ENCODE results near the gene FAM20A. TPM values are rescaled to one million over a fixed set of nuclear protein-coding genes. Genes with fewer than 3 reads are reported as not detected.
A peak's percentile ranks its signal among the peaks of the same experiment; 100 is the strongest.

Gene FAM20A
- total RNA-seq, 6 experiments from 2014 or later = not detected

DNA sequence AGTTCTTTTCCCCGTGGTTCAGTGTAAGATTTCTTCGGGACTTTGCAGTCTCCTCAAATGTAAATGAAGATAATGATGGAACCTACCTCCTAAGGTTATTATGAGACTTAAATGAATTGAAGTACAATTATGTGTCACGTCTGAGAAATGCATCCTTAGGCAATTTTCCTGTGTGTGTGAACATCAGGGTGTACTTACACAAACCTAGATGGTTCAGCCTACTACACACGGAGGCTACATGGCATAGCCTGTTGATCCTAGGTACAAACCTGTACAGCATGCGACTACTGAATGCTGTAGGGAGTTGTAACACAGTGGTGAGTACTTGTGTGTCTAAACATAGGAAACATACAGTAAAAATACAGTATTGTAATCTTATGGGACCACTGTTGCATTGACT lies 1.1 kb upstream of the FAM20A start:
- Mint-ChIP-seq H3K4me1 (ENCODE audit: low read depth) (peaks cover 10% of the 10 kb centered on the region; the same call in 1 of the 2 replicates), H3K4me3 (no peak overlapping the region), H3K9me3 (peaks cover 3% of the 10 kb centered on the region; the same call in 1 of the 2 replicates), H3K27ac (no peak overlapping the region), H3K36me3 (ENCODE audit: low read depth) (no peaks in the 10 kb centered on the region), H3K27me3 (ENCODE audit: insufficient read depth) (peaks cover 25% of the 10 kb centered on the region)
- DNase-seq = no peak
- TF ChIP-seq, protein P1, sequence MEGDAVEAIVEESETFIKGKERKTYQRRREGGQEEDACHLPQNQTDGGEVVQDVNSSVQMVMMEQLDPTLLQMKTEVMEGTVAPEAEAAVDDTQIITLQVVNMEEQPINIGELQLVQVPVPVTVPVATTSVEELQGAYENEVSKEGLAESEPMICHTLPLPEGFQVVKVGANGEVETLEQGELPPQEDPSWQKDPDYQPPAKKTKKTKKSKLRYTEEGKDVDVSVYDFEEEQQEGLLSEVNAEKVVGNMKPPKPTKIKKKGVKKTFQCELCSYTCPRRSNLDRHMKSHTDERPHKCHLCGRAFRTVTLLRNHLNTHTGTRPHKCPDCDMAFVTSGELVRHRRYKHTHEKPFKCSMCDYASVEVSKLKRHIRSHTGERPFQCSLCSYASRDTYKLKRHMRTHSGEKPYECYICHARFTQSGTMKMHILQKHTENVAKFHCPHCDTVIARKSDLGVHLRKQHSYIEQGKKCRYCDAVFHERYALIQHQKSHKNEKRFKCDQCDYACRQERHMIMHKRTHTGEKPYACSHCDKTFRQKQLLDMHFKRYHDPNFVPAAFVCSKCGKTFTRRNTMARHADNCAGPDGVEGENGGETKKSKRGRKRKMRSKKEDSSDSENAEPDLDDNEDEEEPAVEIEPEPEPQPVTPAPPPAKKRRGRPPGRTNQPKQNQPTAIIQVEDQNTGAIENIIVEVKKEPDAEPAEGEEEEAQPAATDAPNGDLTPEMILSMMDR (IDR thresholded peaks at IDR 0.05) = no peak

DNA sequence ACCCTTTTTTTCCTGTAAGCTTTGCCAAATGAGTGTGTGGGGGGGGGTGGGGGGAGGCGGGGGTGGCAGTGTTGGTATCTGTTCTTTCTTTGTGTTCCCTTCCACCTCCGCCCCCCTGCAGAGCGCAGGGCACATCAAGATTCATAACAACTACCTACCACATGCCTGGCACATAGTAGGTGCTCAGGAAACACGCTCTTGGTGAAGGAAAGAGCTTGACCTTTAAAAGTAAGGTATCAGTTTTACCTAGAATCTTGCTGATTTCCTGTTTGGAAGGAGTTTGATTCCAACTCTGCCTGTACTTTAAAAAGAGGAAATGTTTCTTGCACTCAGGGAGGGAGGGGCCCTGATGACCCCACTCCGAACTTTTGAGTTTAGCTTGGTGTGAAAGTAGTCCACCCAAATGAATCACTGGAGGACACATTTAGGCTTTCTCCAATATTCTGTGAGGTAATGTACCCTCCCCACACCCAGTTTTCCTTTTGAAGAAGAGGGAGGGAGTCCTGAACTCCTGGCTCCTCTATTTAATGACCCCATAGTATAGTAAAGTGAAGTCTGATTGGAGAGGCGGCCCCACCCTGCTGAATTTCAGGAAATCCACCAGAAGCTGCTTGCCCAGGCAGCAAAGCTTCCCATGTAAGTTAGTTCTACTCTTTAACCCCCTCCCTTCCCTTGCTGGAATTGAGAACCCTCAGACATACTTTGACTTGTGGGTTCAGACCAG lies 560 bp upstream of the FAM20A start:
- Mint-ChIP-seq H3K36me3 (ENCODE audit: low read depth) (no peaks in the 10 kb centered on the region), H3K4me3 (no peak overlapping the region), H3K9me3 (no peaks in the 10 kb centered on the region), H3K27ac (no peak overlapping the region), H3K27me3 (ENCODE audit: insufficient read depth) (peaks cover 25% of the 10 kb centered on the region), H3K4me1 (ENCODE audit: low read depth) (peaks cover 10% of the 10 kb centered on the region; the same call in 1 of the 2 replicates)
- no peak for DNase-seq
- TF ChIP-seq, protein P1 (IDR thresholded peaks at IDR 0.05) = no peak

DNA sequence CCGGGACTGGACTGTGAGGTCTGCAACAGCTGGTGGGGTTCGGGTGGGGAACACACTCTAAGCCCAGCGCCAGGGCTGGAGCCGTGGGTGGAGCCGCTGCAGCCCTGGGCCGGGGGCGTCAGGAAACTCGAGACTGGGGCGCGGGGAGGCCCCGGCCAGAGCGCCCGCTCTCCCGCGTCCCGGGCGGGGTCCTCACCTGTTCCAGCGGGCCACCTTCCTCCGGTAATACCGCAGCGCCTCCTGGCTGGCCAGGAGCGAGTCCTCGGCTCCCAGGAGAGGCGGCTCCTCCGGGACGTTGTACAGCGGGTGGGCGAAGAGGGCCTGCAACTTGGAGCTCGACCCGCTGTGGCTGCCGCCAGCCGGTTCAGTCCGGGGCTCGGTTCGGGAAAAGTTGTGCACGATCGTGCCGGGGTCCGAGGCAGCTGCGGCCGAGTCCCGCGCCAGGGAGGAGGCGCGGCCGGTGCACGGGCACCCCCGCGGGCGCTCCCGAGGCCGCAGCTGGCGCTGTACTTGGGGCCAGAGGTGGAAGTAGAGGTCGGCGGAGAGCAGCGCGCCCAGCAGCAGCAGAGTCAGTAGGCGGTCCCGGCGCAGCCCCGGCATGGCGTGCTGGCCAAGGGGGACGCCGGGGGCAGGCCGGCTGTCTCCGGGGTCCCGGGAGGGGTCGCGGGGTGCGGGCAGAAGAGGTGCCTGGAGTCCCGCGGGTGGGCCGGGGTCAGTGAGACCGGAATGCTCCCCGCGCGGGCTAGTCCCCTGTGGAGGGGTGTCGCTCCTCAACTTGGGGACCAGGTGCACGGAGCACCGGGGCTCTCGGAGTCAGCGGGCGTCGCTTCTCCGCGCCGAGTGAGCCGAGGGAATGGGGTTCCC lies 868 bp downstream of the FAM20A start:
- TF ChIP-seq, protein P1 (IDR thresholded peaks at IDR 0.05) = no peak
- Mint-ChIP-seq H3K4me1 (ENCODE audit: low read depth) (peaks cover 10% of the 10 kb centered on the region; the same call in 1 of the 2 replicates), H3K9me3 (no peaks in the 10 kb centered on the region), H3K36me3 (ENCODE audit: low read depth) (no peaks in the 10 kb centered on the region), H3K27me3 (ENCODE audit: insufficient read depth) (peaks cover 25% of the 10 kb centered on the region), H3K27ac (no peak overlapping the region), H3K4me3 (no peak overlapping the region)
- no peak for DNase-seq

DNA sequence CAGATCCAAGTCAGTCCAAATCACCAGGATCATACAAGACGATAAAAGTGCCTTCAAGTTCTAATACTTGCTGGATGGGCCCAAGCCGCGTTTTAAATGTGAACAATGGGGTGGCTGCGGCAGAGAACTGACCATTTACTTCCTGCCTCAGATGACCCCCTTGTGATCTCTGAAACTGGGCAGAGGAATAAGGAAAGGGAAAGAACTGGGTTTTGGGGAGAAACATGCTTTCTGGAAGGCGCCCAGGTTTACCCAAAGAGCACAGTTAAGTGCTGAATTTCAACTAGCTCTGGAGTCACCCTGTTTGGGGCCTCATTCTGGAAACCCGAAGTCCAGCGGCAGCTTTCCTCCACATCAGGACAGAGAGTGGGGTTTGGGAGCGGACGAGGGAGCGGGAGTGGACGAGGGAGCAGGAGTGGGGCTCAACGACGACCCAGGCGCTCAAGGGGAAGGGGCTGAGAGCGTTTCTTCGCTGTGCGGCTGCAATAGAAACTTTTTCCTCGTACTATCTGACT lies 1.6 kb downstream of the FAM20A start:
- H3K4me3 Mint-ChIP-seq = peak overlapping the region; percentile 44; the same call in 1 of the 2 replicates
- H3K36me3 Mint-ChIP-seq (ENCODE audit: low read depth) = no peaks in the 10 kb centered on the region
- no peaks in the 10 kb centered on the region for H3K9me3 Mint-ChIP-seq
- TF ChIP-seq, protein P1 (IDR thresholded peaks at IDR 0.05) = no peak
- H3K27ac Mint-ChIP-seq = no peak overlapping the region
- no peak for DNase-seq
- H3K27me3 Mint-ChIP-seq (ENCODE audit: insufficient read depth) = peaks cover 27% of the 10 kb centered on the region
- peaks cover 10% of the 10 kb centered on the region; the same call in 1 of the 2 replicates for H3K4me1 Mint-ChIP-seq (ENCODE audit: low read depth)

DNA sequence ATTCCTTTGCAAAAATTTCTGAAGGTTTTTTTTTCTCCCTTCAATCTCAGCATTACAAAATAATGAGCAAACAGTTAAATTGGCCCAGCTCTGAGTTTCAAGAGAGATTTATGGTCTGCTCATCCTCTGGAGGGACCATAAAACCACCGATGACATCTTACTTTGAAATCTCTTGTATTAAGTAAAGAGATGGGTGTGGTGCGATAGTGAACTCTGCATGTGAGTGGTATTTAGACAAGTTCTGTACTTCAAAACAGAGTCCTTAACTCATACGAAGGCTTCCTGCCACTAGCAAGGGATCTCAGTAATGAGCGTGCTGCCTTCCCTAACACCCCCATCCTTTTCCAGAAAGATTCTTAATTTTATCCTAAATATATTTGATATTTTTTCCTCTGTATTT lies 2.1 kb downstream of the FAM20A start:
- Mint-ChIP-seq H3K27me3 (ENCODE audit: insufficient read depth) (peaks cover 27% of the 10 kb centered on the region), H3K27ac (no peak overlapping the region), H3K36me3 (ENCODE audit: low read depth) (no peaks in the 10 kb centered on the region), H3K4me1 (ENCODE audit: low read depth) (peaks cover 10% of the 10 kb centered on the region; the same call in 1 of the 2 replicates), H3K4me3 (no peak overlapping the region), H3K9me3 (no peaks in the 10 kb centered on the region)
- peak; percentile 55 for DNase-seq
- TF ChIP-seq, protein P1 (IDR thresholded peaks at IDR 0.05) = no peak

Data from HFFc6 (cell line).